Measurements from ENCODE around the gene AIDA. TPM values are rescaled to one million over a fixed set of nuclear protein-coding genes. Genes with fewer than 3 reads are reported as not detected.
A peak's percentile ranks its signal among the peaks of the same experiment; 100 is the strongest.
"Not testable (repeated sequence)": the region's sequence is repeated elsewhere in the genome, so short reads cannot be mapped to it uniquely, and the experiment has no call there.

AIDA gene
- total and polyA plus RNA-seq, 11 donors: 29.0 to 73.7 (median 46.6) TPM

- ATAC-seq (no peak), DNase-seq (no peak)
- Histone ChIP-seq H3K36me3 (peaks cover 0 to 87% (median 31%) of the 10 kb centered on the region in 9 donors), H3K27me3 (no peaks in the 10 kb centered on the region), H3K9me3 (no peaks in the 10 kb centered on the region), H3K27ac (no peak overlapping the region), H3K4me1 (no peaks in the 10 kb centered on the region), H3K4me3 (no peak overlapping the region)
- 89 to 96% (median 95%) methylated on average over 1 of the region's 1 CpG for WGBS, 4 donors
- TF ChIP-seq CTCF (IDR thresholded peaks at IDR 0.05): no peak
- TF ChIP-seq POLR2A (IDR thresholded peaks at IDR 0.05): no peak
- intact Hi-C loops (cut with DNase I): no loop called here
Observed at GRCh38 chr1:222680080-222680479, 32.2 kb downstream of the AIDA start.

GRCh38 chr1:222670110-222670509 is 42.2 kb downstream of the AIDA start:
- WGBS, 4 donors: 94 to 97% (median 96%) methylated on average over 1 of the region's 1 CpG

GRCh38 chr1:222669107-222669506 is 43.2 kb downstream of the AIDA start:
- peak in 2 of 4 donors; percentile 32 to 33 for ATAC-seq

More at GRCh38 chr1:222670110-222670509, 42.2 kb downstream of the AIDA start:
- Histone ChIP-seq H3K27me3 (no peaks in the 10 kb centered on the region), H3K4me3 (no peak overlapping the region), H3K9me3 (no peaks in the 10 kb centered on the region), H3K4me1 (no peaks in the 10 kb centered on the region), H3K27ac (no peak overlapping the region), H3K36me3 (peaks cover 0 to 87% (median 79%) of the 10 kb centered on the region in 9 donors)
- no peak for TF ChIP-seq POLR2A (IDR thresholded peaks at IDR 0.05)
- TF ChIP-seq CTCF (IDR thresholded peaks at IDR 0.05): no peak
- ATAC-seq: no peak
- intact Hi-C loops (cut with DNase I): no loop called here
- DNase-seq: no peak

GRCh38 chr1:222668184-222668583 is 44.1 kb downstream of the AIDA start:
- DNase-seq: not testable (repeated sequence)
- peak in 2 of 4 donors; percentile 30 to 53 for ATAC-seq

More at GRCh38 chr1:222669107-222669506, 43.2 kb downstream of the AIDA start:
- DNase-seq; H3K4me1 ChIP-seq; H3K4me3 ChIP-seq; intact Hi-C loops (cut with DNase I); H3K9me3 ChIP-seq; H3K27me3 ChIP-seq; H3K27ac ChIP-seq: not testable (repeated sequence)
- H3K36me3 ChIP-seq: peaks cover 0 to 87% (median 79%) of the 10 kb centered on the region in 9 donors
- WGBS, 4 donors: 80 to 92% (median 81%) methylated on average over 1 of the region's 2 CpGs; no CpG with 5 or more reads in 1 of the 4 donors

DNA sequence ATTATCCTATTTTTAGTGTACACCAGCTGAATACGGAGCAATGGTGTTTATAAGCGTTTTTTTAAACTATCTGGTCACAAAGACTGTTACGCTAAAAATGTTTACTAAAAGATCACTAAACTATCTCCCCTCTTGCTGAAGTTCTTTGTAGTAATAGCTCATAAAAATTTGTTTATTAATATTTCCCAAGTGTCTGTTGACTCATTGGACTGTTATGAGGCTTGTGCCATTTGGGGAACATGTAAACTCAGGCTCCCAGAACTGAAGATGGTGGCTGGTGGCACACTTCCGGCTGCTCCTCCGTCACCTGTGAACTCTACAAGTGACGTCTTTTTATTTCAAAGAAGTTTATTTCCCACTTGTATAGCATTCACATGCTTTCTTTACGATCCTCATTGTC is 46.3 kb downstream of the AIDA start:
- Histone ChIP-seq H3K36me3 (peaks cover 0 to 87% (median 79%) of the 10 kb centered on the region in 9 donors), H3K27me3 (no peaks in the 10 kb centered on the region), H3K4me1 (no peaks in the 10 kb centered on the region), H3K9me3 (no peaks in the 10 kb centered on the region), H3K4me3 (no peak overlapping the region), H3K27ac (peak overlapping the region in 1 of 12 donors; percentile 43)
- intact Hi-C loops (cut with DNase I): no loop called here
- 90 to 93% (median 91%) methylated on average over 7 of the region's 7 CpGs for WGBS, 4 donors
- TF ChIP-seq POLR2A (IDR thresholded peaks at IDR 0.05) (no peak), CTCF (IDR thresholded peaks at IDR 0.05) (no peak)
- no peak for ATAC-seq
- no peak for DNase-seq

More at GRCh38 chr1:222668184-222668583, 44.1 kb downstream of the AIDA start:
- intact Hi-C loops (cut with DNase I); H3K9me3 ChIP-seq; H3K4me3 ChIP-seq; H3K27ac ChIP-seq; H3K4me1 ChIP-seq; H3K27me3 ChIP-seq: not testable (repeated sequence)
- H3K36me3 ChIP-seq: peaks cover 0 to 87% (median 79%) of the 10 kb centered on the region in 9 donors
- 69 to 79% methylated on average over 2 of the region's 4 CpGs; no CpG with 5 or more reads in 2 of the 4 donors for WGBS, 4 donors

Measured in heart left ventricle (tissue), 16 donors.